ENCODE data around the gene MAGI2. TPM values are rescaled to one million over a fixed set of nuclear protein-coding genes. Genes with fewer than 3 reads are reported as not detected.

The MAGI2 gene
- total and polyA plus RNA-seq, 4 donors: 0.37 to 4.1 (median 1.4) TPM

- WGBS: 41% methylated on average over 5 of the region's 5 CpGs
These were observed 966.0 kb downstream of the MAGI2 start for GRCh38 chr7:78487464-78487863.

GRCh38 chr7:78479348-78479747, 974.1 kb downstream of the MAGI2 start:
- no peaks in the 10 kb centered on the region for H3K27me3 ChIP-seq (ENCODE audit: control insufficient read depth in 4 of 4, insufficient read depth in 4 of 4, low read length in 3 of 4)
- H3K27ac ChIP-seq (ENCODE audit: low read depth in 1 of 2, low read length in 2 of 2): no peak overlapping the region
- WGBS: 93% methylated on average over 2 of the region's 2 CpGs
- no peaks in the 10 kb centered on the region for H3K4me1 ChIP-seq (ENCODE audit: control insufficient read depth in 4 of 4, insufficient read depth in 4 of 4, low read length in 3 of 4)
- H3K4me3 ChIP-seq (ENCODE audit: low read depth in 1 of 3, low read length in 3 of 3): no peak overlapping the region
- TF ChIP-seq ATF3 (IDR thresholded peaks at IDR 0.05): no peak
- H3K9ac ChIP-seq (ENCODE audit: low read depth in 1 of 2, low read length in 2 of 2): no peak overlapping the region
- no peaks in the 10 kb centered on the region for H3K9me3 ChIP-seq (ENCODE audit: control insufficient read depth in 4 of 4, low read length in 3 of 4)
- no peak for DNase-seq (ENCODE audit: low spot score)
- H3K36me3 ChIP-seq (ENCODE audit: control insufficient read depth in 4 of 4, insufficient read depth in 3 of 4, low read depth in 1 of 4, low read length in 3 of 4): no peaks in the 10 kb centered on the region

More at GRCh38 chr7:78487464-78487863, 966.0 kb downstream of the MAGI2 start:
- H3K9me3 ChIP-seq (ENCODE audit: control insufficient read depth in 4 of 4, low read length in 3 of 4): no peaks in the 10 kb centered on the region
- no peak for DNase-seq (ENCODE audit: low spot score)
- H3K27me3 ChIP-seq (ENCODE audit: control insufficient read depth in 4 of 4, insufficient read depth in 4 of 4, low read length in 3 of 4): no peaks in the 10 kb centered on the region
- H3K27ac ChIP-seq (ENCODE audit: low read depth in 1 of 2, low read length in 2 of 2): no peak overlapping the region
- no peaks in the 10 kb centered on the region for H3K36me3 ChIP-seq (ENCODE audit: control insufficient read depth in 4 of 4, insufficient read depth in 3 of 4, low read depth in 1 of 4, low read length in 3 of 4)
- no peak overlapping the region for H3K9ac ChIP-seq (ENCODE audit: low read depth in 1 of 2, low read length in 2 of 2)
- no peak overlapping the region for H3K4me3 ChIP-seq (ENCODE audit: low read depth in 1 of 3, low read length in 3 of 3)
- H3K4me1 ChIP-seq (ENCODE audit: control insufficient read depth in 4 of 4, insufficient read depth in 4 of 4, low read length in 3 of 4): no peaks in the 10 kb centered on the region
- TF ChIP-seq HNF4A (conservative IDR thresholded peaks at IDR 0.05) (peak in 1 of 2 donors; percentile 15), FOXA1 (IDR thresholded peaks at IDR 0.05) (no peak), EGR1 (IDR thresholded peaks at IDR 0.05; ENCODE audit: low read depth in 2 of 2) (no peak)

GRCh38 chr7:78476851-78477405, 976.5 kb downstream of the MAGI2 start:
- no peak for DNase-seq (ENCODE audit: low spot score)
- no peaks in the 10 kb centered on the region for H3K4me1 ChIP-seq (ENCODE audit: control insufficient read depth in 4 of 4, insufficient read depth in 4 of 4, low read length in 3 of 4)
- TF ChIP-seq FOXA2 (IDR thresholded peaks at IDR 0.05): no peak
- TF ChIP-seq RXRA (IDR thresholded peaks at IDR 0.05): no peak
- TF ChIP-seq ZBTB33 (IDR thresholded peaks at IDR 0.05): no peak
- TF ChIP-seq ATF3 (IDR thresholded peaks at IDR 0.05): no peak
- no peak for TF ChIP-seq YY1 (IDR thresholded peaks at IDR 0.05)
- no peak for TF ChIP-seq FOXA1 (IDR thresholded peaks at IDR 0.05)
- TF ChIP-seq NR2F2 (IDR thresholded peaks at IDR 0.05): no peak
- no peak for TF ChIP-seq HNF4G (IDR thresholded peaks at IDR 0.05)
- no peak for TF ChIP-seq TAF1 (conservative IDR thresholded peaks at IDR 0.05)
- TF ChIP-seq GABPA (IDR thresholded peaks at IDR 0.05 in 1 of 2, conservative IDR thresholded peaks at IDR 0.05 in 1 of 2): no peak
- no peak for TF ChIP-seq EGR1 (IDR thresholded peaks at IDR 0.05; ENCODE audit: low read depth in 2 of 2)
- TF ChIP-seq REST (IDR thresholded peaks at IDR 0.05): no peak
- TF ChIP-seq MAX (IDR thresholded peaks at IDR 0.05): no peak
- TF ChIP-seq HNF4A (conservative IDR thresholded peaks at IDR 0.05): no peak
- no peaks in the 10 kb centered on the region for H3K9me3 ChIP-seq (ENCODE audit: control insufficient read depth in 4 of 4, low read length in 3 of 4)
- no peaks in the 10 kb centered on the region for H3K36me3 ChIP-seq (ENCODE audit: control insufficient read depth in 4 of 4, insufficient read depth in 3 of 4, low read depth in 1 of 4, low read length in 3 of 4)
- H3K9ac ChIP-seq (ENCODE audit: low read depth in 1 of 2, low read length in 2 of 2): no peak overlapping the region
- H3K27me3 ChIP-seq (ENCODE audit: control insufficient read depth in 4 of 4, insufficient read depth in 4 of 4, low read length in 3 of 4): no peaks in the 10 kb centered on the region
- H3K4me3 ChIP-seq (ENCODE audit: low read depth in 1 of 3, low read length in 3 of 3): no peak overlapping the region
- WGBS: 80% methylated on average over 2 of the region's 2 CpGs
- H3K27ac ChIP-seq (ENCODE audit: low read depth in 1 of 2, low read length in 2 of 2): no peak overlapping the region

Measured in liver (tissue), 9 donors.